ENCODE measurements around the gene LMAN1L.
"Not testable (repeated sequence)": the region's sequence is repeated elsewhere in the genome, so short reads cannot be mapped to it uniquely, and the experiment has no call there.

LMAN1L gene

DNA sequence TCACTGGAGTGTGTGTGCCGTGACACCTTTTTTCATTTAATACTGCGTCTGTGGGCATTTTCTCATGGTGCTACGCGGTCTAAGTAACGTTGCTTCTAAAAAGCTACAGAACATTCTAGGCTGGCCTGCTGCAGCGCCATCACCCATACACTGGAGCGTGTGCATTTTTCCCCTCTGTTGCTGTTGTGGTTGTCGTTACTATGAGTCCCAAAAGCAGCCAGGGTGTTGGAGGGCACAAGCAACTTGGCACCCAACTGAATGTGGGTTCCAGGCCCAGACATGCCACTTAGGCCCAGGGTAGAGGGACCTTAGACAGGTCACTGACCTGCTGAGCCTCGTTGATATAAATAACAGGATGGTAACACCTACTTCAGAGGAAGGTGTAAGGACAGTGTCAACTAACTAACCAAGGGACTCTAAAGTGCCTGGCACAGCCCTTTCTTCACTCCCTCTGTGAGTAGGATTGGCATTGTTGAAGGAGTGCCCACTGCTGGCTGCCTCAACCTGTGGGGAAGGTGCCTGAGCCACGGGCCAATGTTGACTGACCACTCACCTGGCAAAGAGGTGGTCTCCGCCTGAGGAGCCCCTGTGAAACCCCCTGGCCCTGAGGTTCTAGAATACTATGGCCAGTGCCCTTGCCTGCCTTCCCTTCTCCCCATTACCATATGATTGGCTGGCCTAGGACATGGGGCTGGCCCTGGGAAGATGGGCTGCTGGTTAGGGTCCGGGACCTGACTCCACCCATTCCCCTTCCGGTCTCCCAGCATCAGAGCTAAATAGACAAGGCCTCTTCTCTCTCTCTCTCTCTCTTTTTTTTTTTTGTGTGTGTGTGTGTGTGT is 27.2 kb upstream of the LMAN1L start:
- peaks cover 83% of the 10 kb centered on the region for H3K4me1 ChIP-seq (ENCODE audit: control insufficient read depth, low read length)
- H3K4me3 ChIP-seq (ENCODE audit: low read length) = peak overlapping the region; percentile 98
- no peaks in the 10 kb centered on the region for H3K9me3 ChIP-seq (ENCODE audit: control insufficient read depth, insufficient read depth, low read length)
- no peaks in the 10 kb centered on the region for H4K20me1 ChIP-seq (ENCODE audit: control insufficient read depth, insufficient read depth, low read depth, low read length)
- H3K27me3 ChIP-seq (ENCODE audit: control insufficient read depth, low read length) = no peaks in the 10 kb centered on the region
- H3K27ac ChIP-seq (ENCODE audit: low read depth, low read length) = peak overlapping the region; percentile 99
- H3K36me3 ChIP-seq (ENCODE audit: control insufficient read depth, low read length) = peaks cover 68% of the 10 kb centered on the region
- no peaks in the 10 kb centered on the region for H3K9me2 ChIP-seq (replicated peaks; ENCODE audit: control insufficient read depth, low read length)
- peaks cover 66% of the 10 kb centered on the region for H3F3A ChIP-seq (ENCODE audit: control insufficient read depth, insufficient read depth)
- TF ChIP-seq, protein P1, sequence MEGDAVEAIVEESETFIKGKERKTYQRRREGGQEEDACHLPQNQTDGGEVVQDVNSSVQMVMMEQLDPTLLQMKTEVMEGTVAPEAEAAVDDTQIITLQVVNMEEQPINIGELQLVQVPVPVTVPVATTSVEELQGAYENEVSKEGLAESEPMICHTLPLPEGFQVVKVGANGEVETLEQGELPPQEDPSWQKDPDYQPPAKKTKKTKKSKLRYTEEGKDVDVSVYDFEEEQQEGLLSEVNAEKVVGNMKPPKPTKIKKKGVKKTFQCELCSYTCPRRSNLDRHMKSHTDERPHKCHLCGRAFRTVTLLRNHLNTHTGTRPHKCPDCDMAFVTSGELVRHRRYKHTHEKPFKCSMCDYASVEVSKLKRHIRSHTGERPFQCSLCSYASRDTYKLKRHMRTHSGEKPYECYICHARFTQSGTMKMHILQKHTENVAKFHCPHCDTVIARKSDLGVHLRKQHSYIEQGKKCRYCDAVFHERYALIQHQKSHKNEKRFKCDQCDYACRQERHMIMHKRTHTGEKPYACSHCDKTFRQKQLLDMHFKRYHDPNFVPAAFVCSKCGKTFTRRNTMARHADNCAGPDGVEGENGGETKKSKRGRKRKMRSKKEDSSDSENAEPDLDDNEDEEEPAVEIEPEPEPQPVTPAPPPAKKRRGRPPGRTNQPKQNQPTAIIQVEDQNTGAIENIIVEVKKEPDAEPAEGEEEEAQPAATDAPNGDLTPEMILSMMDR (IDR thresholded peaks at IDR 0.05; ENCODE audit: low read depth, low read length, poor library complexity, severe bottlenecking) = no peak
- no peak for TF ChIP-seq EZH2phosphoT487 (IDR thresholded peaks at IDR 0.05; ENCODE audit: borderline replicate concordance, low read length)
- peaks cover 86% of the 10 kb centered on the region for H3K79me2 ChIP-seq (ENCODE audit: control insufficient read depth, low read length)
- peak overlapping the region; percentile 100 for H3K4me2 ChIP-seq (ENCODE audit: low read length)

DNA sequence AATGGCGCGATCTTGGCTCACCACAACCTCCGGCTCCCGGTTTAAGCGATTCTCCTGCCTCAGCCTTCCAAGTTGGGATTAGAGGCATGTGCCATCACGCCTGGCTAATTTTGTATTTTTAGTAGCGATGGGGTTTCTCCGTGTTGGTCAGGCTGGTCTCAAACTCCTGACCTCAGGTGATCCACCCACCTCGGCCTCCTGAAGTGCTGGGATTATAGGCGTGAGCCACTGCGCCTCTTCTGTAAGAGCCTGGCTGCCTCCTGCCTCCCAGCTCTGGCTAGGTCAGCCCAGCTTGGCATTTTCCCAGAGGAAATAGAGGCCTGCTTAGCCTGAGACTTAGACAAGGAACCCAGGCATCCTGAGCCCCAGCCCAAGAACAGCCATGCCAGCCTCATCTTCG is 26.6 kb upstream of the LMAN1L start:
- peaks cover 75% of the 10 kb centered on the region for H3K36me3 ChIP-seq (ENCODE audit: control insufficient read depth, low read length)
- H3F3A ChIP-seq (ENCODE audit: control insufficient read depth, insufficient read depth) = peaks cover 66% of the 10 kb centered on the region
- H3K27ac ChIP-seq (ENCODE audit: low read depth, low read length) = peak overlapping the region; percentile 99
- H3K4me3 ChIP-seq (ENCODE audit: low read length) = peak overlapping the region; percentile 98
- H3K4me1 ChIP-seq (ENCODE audit: control insufficient read depth, low read length) = peaks cover 83% of the 10 kb centered on the region
- not testable (repeated sequence) for H4K20me1 ChIP-seq (ENCODE audit: control insufficient read depth, insufficient read depth, low read depth, low read length); H3K27me3 ChIP-seq (ENCODE audit: control insufficient read depth, low read length); H3K9me3 ChIP-seq (ENCODE audit: control insufficient read depth, insufficient read depth, low read length); H3K9me2 ChIP-seq (replicated peaks; ENCODE audit: control insufficient read depth, low read length)
- H3K4me2 ChIP-seq (ENCODE audit: low read length) = peak overlapping the region; percentile 100
- peaks cover 86% of the 10 kb centered on the region for H3K79me2 ChIP-seq (ENCODE audit: control insufficient read depth, low read length)

DNA sequence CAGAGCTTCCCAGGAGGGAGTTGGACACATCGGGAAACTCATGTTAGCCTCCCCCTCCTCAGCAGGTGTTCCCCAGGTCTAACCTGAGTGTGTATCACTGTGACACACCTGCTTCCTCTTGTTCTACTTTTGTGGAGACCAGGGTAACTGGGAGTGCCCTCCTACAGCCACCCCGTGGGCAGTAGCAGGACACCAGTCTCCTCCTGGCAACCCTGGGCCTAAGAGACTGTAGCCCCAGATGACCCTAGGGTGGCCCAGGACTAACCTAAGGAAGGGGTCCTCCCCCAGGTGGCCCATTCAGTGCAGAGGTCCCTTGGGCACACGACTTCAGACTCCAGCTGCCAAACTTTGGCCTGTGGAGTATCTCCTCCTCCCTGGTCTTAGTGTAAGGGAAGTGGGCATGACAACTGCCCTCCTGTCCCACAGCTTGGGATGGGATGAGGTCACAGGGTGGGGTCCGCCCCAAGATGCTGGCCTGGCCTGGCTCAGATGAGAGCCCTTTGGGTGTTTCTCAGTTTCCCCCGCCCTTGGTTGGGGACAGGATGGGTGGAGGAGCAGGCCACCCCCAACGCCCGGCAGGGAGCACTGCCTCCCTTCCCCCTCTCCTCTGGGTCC is 26.0 kb upstream of the LMAN1L start:
- Histone ChIP-seq H3K4me1 (ENCODE audit: control insufficient read depth, low read length) (peaks cover 83% of the 10 kb centered on the region), H3K27me3 (ENCODE audit: control insufficient read depth, low read length) (no peaks in the 10 kb centered on the region), H3K79me2 (ENCODE audit: control insufficient read depth, low read length) (peaks cover 86% of the 10 kb centered on the region), H3K4me2 (ENCODE audit: low read length) (peak overlapping the region; percentile 100), H3K27ac (ENCODE audit: low read depth, low read length) (peak overlapping the region; percentile 99), H4K20me1 (ENCODE audit: control insufficient read depth, insufficient read depth, low read depth, low read length) (0 out of 2 replicates have a peak, but pooled peaks cover 5% of the 10 kb centered on the region), H3F3A (ENCODE audit: control insufficient read depth, insufficient read depth) (peaks cover 66% of the 10 kb centered on the region), H3K36me3 (ENCODE audit: control insufficient read depth, low read length) (peaks cover 81% of the 10 kb centered on the region), H3K9me2 (replicated peaks; ENCODE audit: control insufficient read depth, low read length) (no peaks in the 10 kb centered on the region), H3K9me3 (ENCODE audit: control insufficient read depth, insufficient read depth, low read length) (no peaks in the 10 kb centered on the region), H3K4me3 (ENCODE audit: low read length) (peak overlapping the region; percentile 98)
- TF ChIP-seq, protein P1 (IDR thresholded peaks at IDR 0.05; ENCODE audit: low read depth, low read length, poor library complexity, severe bottlenecking) = no peak
- TF ChIP-seq EZH2phosphoT487 (IDR thresholded peaks at IDR 0.05; ENCODE audit: borderline replicate concordance, low read length) = no peak

Measured in DOHH2 (cell line).